Spleen (tissue), 11 donors: ENCODE data around the gene KCNE1. TPM values are rescaled to one million over a fixed set of nuclear protein-coding genes. Genes with fewer than 3 reads are reported as not detected.
"Not testable (repeated sequence)": the region's sequence is repeated elsewhere in the genome, so short reads cannot be mapped to it uniquely, and the experiment has no call there.

Source experiments
- DNase-seq: peaks from one replicate; pipeline ENCODE4 v3.0.0-alpha.2; 2020
- H3K27ac ChIP-seq, 8 donors: fragments of 200-600 bp; sonication (generic) in 7 of 8; 1 replicate in 4 of 8; 2 replicates in 4 of 8; pipeline versions ENCODE4 v1.5.0 to v1.8.0; 2016 to 2021; ENCODE audit warnings: inconsistent platforms in 4 of 8, mild to moderate bottlenecking in 4 of 8, moderate library complexity in 1 of 8
- H3K27me3 ChIP-seq, 7 donors: fragments of 200-600 bp; sonication (generic) in 6 of 7; replicated peaks in 1 of 7; 1 replicate in 4 of 7; 2 replicates in 3 of 7; pipeline versions ENCODE4 v1.5.0 to v1.8.0; 2016 to 2021; ENCODE audit warnings: inconsistent platforms in 3 of 7, mild to moderate bottlenecking in 1 of 7
- H3K36me3 ChIP-seq, 6 donors: fragments of 200-600 bp; sonication (generic) in 5 of 6; 1 replicate in 4 of 6; 2 replicates in 2 of 6; pipeline versions ENCODE4 v1.5.0 to v1.8.0; 2016 to 2021; ENCODE audit warnings: inconsistent platforms in 2 of 6
- H3K4me1 ChIP-seq, 6 donors: fragments of 200-600 bp; sonication (generic) in 5 of 6; 1 replicate in 3 of 6; 2 replicates in 3 of 6; pipeline versions ENCODE4 v1.5.0 to v1.8.0; 2016 to 2021; ENCODE audit warnings: inconsistent platforms in 3 of 6
- H3K4me3 ChIP-seq, 8 donors: fragments of 200-600 bp; sonication (generic) in 7 of 8; 1 replicate in 4 of 8; 2 replicates in 4 of 8; pipeline versions ENCODE4 v1.5.0 to v1.8.0; 2016 to 2021; ENCODE audit warnings: inconsistent platforms in 4 of 8, mild to moderate bottlenecking in 4 of 8, moderate library complexity in 2 of 8
- H3K9me3 ChIP-seq, 8 donors: fragments of 200-600 bp; sonication (generic) in 7 of 8; 1 replicate in 4 of 8; 2 replicates in 4 of 8; pipeline versions ENCODE4 v1.5.0 to v1.8.0; 2016 to 2021; ENCODE audit warnings: inconsistent platforms in 4 of 8
- WGBS, 5 donors: extraction: QIAGEN DNeasy Blood & Tissue Kit in 3 of 5; methylation state at CpG; one replicate each; pipeline versions ENCODE4 v1.1.5 to v1.1.7; 2013 to 2018; 5-methylcytosine and 5-hydroxymethylcytosine counted together
- intact Hi-C: fragments of 100-400 bp; cut with DNase I; formaldehyde crosslinking; loops from one replicate; pipeline ENCODE4 v1.15.0; 2023; ENCODE audit warnings: low total_unique reads
- polyA plus RNA-seq, 3 donors: library from polyadenylated mRNA; stranded (reverse); fragments of 200-250 nt; gene quantifications; one replicate each; pipeline ENCODE4 v1.2.1, GENCODE V29; 2013
- total RNA-seq, 7 donors: library from RNA; depleted of rRNA in 3 of 7; stranded (reverse); fragments of >200 nt in 3 of 7; fragmentation: NEBNext Ultra II Directional in 4 of 7; extraction: Animal tissue kit (Norgen Biotek cat#: 25700) in 4 of 7; gene quantifications; one replicate each; pipeline versions ENCODE4 v1.1.0 to v1.2.1, GENCODE V29; 2016 to 2021
- donor health status: healthy with polysubstance abuse.
- donor health status: DM: no; HTN: no; CAD: no; lungs with moderate emphysema.
- donor health status: DM: no; HTN: no; CAD: no.
- donor health status: Bipolar disorder and iron deficiency.
- donor health status: healthy.
- donor health status: DM: no; HTN: no; CAD: no.
- donor health status: DM: yes; HTN: yes; CAD: no.

Gene KCNE1
- total and polyA plus RNA-seq, 10 donors: 0.30 to 50.2 (median 8.1) TPM

DNA sequence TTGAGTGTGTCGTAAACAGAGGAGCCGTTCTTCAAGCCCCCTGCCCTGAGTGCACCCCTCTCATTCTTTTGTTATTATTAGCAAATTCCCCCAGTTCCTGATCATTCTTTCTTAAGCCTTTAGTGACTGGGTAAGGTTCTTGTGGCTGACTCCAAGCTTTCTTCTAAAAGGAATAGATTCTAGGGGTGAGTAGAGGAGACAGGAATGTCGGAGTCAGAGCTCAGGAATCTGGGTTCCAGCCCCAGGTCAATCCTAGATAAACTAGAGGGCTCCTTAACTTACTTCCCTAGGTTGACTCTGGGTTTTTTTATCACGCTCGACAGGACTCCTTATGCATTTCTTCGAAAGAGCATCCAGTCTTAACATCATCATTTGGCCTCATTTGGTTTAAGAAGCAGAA, 55.8 kb downstream of the KCNE1 start:
- H3K4me1 ChIP-seq, H3K4me3 ChIP-seq, DNase-seq, H3K36me3 ChIP-seq, H3K27ac ChIP-seq, H3K27me3 ChIP-seq, intact Hi-C loops, H3K9me3 ChIP-seq: not testable (repeated sequence)
- WGBS, 5 donors: no CpG with 5 or more reads among the region's 6 CpGs

DNA sequence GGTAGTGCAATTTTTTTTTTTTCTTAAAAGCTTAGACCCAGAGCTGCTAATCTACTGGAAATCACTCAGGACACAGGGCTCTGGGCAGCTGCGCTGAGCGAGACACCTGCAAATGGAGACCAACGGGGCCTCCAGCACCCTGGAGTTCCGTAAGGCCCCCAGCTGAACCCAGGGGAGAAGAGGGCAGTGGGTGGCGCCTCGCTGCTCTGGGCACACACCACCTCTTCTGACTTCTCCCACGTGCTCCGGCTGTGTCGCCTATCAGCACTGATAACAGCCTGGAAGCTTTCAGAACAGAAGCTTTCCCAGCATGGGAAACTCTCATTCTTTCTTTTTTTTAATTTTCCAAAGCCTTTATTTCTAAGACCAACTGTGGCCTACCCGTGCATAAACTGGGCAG, 56.4 kb downstream of the KCNE1 start:
- intact Hi-C loops, H3K27me3 ChIP-seq, H3K4me1 ChIP-seq, H3K27ac ChIP-seq, H3K4me3 ChIP-seq, H3K9me3 ChIP-seq, H3K36me3 ChIP-seq, DNase-seq: not testable (repeated sequence)
- WGBS, 5 donors: no CpG with 5 or more reads among the region's 10 CpGs

DNA sequence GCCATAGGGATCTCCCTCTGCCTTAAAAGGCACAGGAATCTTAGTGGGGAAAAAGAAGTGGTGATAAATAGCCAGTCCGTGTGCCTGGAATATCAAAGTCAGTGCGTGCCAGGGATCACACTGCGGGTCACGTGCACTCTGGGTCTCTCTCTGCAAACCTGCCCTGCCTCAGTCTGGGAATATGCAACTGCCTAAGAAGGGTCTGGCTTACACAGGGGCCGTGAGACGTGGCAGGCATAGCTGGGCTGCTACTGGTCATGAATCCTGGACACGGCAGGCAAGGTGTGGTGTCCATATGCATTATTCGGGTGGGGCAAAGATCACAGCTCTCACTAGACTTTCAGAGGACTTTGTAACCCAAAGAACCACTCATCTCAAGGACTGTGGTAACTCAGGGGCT, 65.0 kb downstream of the KCNE1 start:
- H3K27me3 ChIP-seq, H3K27ac ChIP-seq, DNase-seq, H3K4me1 ChIP-seq, H3K9me3 ChIP-seq, intact Hi-C loops, H3K36me3 ChIP-seq, H3K4me3 ChIP-seq: not testable (repeated sequence)
- no CpG with 5 or more reads among the region's 8 CpGs for WGBS, 5 donors

DNA sequence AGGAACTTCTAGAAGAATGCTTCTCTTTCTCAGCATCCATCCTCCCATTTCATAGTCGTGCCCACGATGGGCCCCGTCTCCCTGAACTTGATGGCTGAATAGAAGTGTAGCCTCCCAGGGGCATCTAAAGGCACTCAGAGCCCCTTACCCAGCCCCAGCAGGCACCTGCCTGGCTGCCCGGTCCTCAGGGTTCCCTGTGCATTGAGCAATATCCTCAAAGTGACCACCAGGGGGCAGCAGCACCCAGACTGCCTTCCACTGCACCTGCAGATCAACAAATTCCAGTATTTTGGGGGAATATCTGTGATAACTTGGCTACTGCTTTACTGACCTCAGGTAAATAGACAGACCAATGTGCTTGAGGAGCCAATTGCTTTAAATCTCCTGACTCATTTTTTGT, 68.5 kb downstream of the KCNE1 start:
- DNase-seq, H3K27me3 ChIP-seq, H3K4me1 ChIP-seq, H3K27ac ChIP-seq, H3K36me3 ChIP-seq, H3K4me3 ChIP-seq, intact Hi-C loops, H3K9me3 ChIP-seq: not testable (repeated sequence)
- no CpG with 5 or more reads among the region's 4 CpGs for WGBS, 5 donors

- H3K9me3 ChIP-seq, H3K27me3 ChIP-seq, DNase-seq, H3K4me1 ChIP-seq, H3K27ac ChIP-seq, H3K4me3 ChIP-seq, intact Hi-C loops, H3K36me3 ChIP-seq: not testable (repeated sequence)
- WGBS, 5 donors: no CpG with 5 or more reads among the region's 5 CpGs
Measured at GRCh38 chr21:34429710-34430109, 82.3 kb downstream of the KCNE1 start.

DNA sequence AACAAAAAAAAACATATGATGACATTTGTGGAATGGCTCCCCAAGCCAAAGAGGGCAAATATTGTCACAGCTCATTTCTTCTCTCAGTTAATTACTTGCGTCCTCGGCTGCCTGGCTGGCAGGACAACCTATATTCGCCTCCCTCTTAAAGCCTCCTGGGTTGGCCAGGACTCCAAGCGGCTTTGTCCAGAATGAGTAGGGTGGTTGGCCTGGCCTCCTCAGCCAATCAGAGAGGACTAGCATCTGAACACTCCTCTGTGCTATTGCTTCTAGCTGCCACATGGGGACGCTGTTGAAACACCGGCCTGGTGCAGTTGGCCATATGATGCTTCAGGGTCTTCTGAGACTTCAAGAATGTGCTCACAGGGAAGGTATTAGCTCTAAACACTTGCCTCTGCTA, 83.6 kb downstream of the KCNE1 start:
- H3K4me3 ChIP-seq, intact Hi-C loops, H3K9me3 ChIP-seq, H3K4me1 ChIP-seq, H3K36me3 ChIP-seq, H3K27ac ChIP-seq, DNase-seq, H3K27me3 ChIP-seq: not testable (repeated sequence)
- WGBS, 5 donors: no CpG with 5 or more reads among the region's 6 CpGs

DNA sequence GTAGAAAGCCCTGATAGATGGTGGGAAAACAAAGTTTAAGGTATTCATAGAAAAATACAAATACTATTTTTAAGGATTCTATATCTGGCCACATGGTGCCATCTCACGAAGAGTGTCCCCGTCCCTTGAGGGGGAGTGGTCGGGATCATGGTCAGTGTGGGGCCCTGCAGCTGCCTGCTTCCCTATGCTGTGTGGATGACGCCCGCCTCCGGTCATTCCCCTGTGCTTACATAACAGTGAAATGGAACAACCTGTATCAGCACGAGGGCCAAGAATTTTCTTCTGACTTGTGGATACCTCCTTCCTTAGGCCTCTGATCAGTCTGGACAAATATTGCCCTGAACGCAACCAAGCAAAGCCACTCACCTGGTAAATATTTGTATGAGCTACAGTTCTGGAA, 84.7 kb downstream of the KCNE1 start:
- H3K4me3 ChIP-seq, H3K36me3 ChIP-seq, H3K27ac ChIP-seq, H3K4me1 ChIP-seq, H3K9me3 ChIP-seq, H3K27me3 ChIP-seq, intact Hi-C loops, DNase-seq: not testable (repeated sequence)
- no CpG with 5 or more reads among the region's 8 CpGs for WGBS, 5 donors

- no CpG with 5 or more reads among the region's 4 CpGs for WGBS, 5 donors
- intact Hi-C loops, DNase-seq: not testable (repeated sequence)
Measured at GRCh38 chr21:34423805-34424204, 88.2 kb downstream of the KCNE1 start, which contains the start of gene SMIM34. Gene SMIM34, minus strand, starts transcription at chr21:34423951. Its CDS starts 112 bp downstream, at chr21:34423839.

GRCh38 chr21:34417448-34418077, 94.4 kb downstream of the KCNE1 start:
- H3K27ac ChIP-seq, H3K36me3 ChIP-seq, H3K4me3 ChIP-seq, H3K4me1 ChIP-seq, intact Hi-C loops, H3K9me3 ChIP-seq, DNase-seq, H3K27me3 ChIP-seq: not testable (repeated sequence)
- WGBS, 5 donors: no CpG with 5 or more reads among the region's 5 CpGs

More at GRCh38 chr21:34423805-34424204, 88.2 kb downstream of the KCNE1 start, which contains the start of gene SMIM34:
- not testable (repeated sequence) for H3K27me3 ChIP-seq, H3K4me1 ChIP-seq, H3K9me3 ChIP-seq, H3K36me3 ChIP-seq, H3K27ac ChIP-seq, H3K4me3 ChIP-seq

DNA sequence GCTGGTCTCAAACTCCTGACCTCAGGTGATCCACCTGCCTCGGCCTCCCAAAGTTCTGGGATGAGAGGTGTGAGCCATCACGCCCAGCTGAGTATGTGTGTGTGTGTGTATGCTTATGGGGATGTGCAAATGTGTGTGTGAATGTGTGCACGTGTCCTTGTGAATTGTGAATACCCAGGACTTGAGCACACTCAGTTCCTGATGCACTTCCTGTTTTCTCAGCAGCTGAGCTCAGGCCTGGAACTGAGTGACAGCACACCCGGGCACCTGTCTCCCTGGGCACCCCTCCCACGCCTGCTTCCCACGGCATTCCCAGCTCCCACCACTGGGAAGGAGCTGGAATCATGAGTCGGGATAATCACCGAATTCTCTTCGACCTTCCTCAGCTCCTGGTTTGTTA, 104.7 kb downstream of the KCNE1 start:
- intact Hi-C loops, H3K4me1 ChIP-seq: not testable (repeated sequence)

GRCh38 chr21:34406676-34407075, 105.3 kb downstream of the KCNE1 start:
- H3K4me3 ChIP-seq, DNase-seq, H3K36me3 ChIP-seq, H3K4me1 ChIP-seq, H3K27me3 ChIP-seq, H3K27ac ChIP-seq, intact Hi-C loops, H3K9me3 ChIP-seq: not testable (repeated sequence)
- no CpG with 5 or more reads among the region's 2 CpGs for WGBS, 5 donors

More for the DNA sequence above, 104.7 kb downstream of the KCNE1 start:
- H3K9me3 ChIP-seq, DNase-seq, H3K27me3 ChIP-seq, H3K4me3 ChIP-seq, H3K36me3 ChIP-seq, H3K27ac ChIP-seq: not testable (repeated sequence)
- no CpG with 5 or more reads among the region's 9 CpGs for WGBS, 5 donors

DNA sequence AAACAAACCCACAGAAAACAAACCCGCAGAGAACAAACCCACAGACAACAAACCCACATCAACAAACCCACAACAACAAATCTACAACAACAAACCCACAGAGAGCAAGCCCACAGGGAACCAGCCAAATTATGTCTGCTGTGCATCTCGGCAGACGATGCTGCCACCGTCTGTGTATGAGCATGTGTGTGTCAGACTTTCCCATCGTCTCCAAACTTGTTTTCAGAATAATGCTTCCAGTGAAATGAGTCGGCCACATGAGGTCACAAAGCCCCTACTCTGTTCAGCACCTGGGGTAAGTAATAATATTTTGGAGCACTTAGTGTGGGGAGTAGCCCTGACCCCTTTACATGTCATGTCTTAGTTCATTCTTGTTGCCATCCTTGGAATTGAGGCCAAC, 105.9 kb downstream of the KCNE1 start:
- H3K27me3 ChIP-seq, H3K36me3 ChIP-seq, DNase-seq, H3K4me3 ChIP-seq, intact Hi-C loops, H3K27ac ChIP-seq, H3K9me3 ChIP-seq, H3K4me1 ChIP-seq: not testable (repeated sequence)
- WGBS, 5 donors: no CpG with 5 or more reads among the region's 6 CpGs
